ENCODE data around the gene RGL4.

The RGL4 gene

DNA sequence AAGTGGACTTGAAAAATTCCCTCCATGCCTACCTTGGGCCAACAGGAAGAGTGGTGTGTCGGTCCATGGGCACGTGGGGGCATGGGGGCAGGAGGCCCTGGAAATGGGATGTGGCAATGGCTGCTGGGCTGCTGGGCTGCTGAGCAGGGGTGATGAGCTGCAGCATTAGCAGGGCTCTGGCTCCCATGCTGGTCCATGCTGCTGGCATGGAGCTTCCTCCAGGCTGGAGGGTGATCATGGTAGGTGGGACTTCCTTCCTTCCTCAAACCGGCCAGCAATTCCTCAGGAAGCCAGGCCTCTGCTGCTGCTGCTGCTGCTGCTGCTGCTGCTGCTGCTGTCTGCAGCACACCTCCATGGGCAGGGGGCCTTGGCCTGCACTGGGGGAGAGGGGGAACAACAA is 4.3 kb downstream of the RGL4 start:
- DNase-seq (ENCODE audit: low read depth): no peak
- TF ChIP-seq, protein P1, sequence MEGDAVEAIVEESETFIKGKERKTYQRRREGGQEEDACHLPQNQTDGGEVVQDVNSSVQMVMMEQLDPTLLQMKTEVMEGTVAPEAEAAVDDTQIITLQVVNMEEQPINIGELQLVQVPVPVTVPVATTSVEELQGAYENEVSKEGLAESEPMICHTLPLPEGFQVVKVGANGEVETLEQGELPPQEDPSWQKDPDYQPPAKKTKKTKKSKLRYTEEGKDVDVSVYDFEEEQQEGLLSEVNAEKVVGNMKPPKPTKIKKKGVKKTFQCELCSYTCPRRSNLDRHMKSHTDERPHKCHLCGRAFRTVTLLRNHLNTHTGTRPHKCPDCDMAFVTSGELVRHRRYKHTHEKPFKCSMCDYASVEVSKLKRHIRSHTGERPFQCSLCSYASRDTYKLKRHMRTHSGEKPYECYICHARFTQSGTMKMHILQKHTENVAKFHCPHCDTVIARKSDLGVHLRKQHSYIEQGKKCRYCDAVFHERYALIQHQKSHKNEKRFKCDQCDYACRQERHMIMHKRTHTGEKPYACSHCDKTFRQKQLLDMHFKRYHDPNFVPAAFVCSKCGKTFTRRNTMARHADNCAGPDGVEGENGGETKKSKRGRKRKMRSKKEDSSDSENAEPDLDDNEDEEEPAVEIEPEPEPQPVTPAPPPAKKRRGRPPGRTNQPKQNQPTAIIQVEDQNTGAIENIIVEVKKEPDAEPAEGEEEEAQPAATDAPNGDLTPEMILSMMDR (IDR thresholded peaks at IDR 0.05; ENCODE audit: low read depth, low read length, missing control alignments): no peak
- H3K4me3 ChIP-seq (ENCODE audit: low read depth, low read length): no peak overlapping the region

- DNase-seq (ENCODE audit: low read depth): no peak
- H3K4me3 ChIP-seq (ENCODE audit: low read depth, low read length): no peak overlapping the region
- TF ChIP-seq, protein P1 (IDR thresholded peaks at IDR 0.05; ENCODE audit: low read depth, low read length, missing control alignments): no peak
Measured at GRCh38 chr22:23695571-23696325, 4.9 kb downstream of the RGL4 start.

DNA sequence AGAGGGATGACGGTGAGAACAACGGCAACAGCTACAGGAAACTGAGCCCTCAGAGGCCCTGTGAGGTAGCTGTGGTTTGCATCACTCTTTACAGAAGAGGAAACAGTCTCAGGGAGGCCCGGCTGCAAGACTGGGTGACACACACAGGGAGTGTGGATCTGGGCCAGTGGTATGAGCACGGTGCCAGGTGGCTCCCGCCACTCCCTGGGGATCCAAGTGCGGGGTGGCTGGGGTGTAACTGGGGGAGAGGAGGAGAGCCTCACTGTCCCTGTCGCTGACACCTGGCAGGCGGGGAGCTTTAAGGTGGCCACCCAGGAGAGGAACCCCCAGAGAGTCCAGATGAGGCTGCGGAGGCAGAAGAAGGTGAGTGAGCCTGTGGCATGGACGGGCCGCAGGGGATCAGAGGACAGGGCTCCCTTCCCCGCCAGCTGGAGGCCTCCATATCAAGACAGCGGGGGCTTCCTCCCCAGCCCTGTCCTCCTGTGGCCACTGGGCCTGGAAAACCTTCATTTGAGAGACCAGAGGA is 5.6 kb downstream of the RGL4 start:
- TF ChIP-seq, protein P1 (IDR thresholded peaks at IDR 0.05; ENCODE audit: low read depth, low read length, missing control alignments): no peak
- no peak overlapping the region for H3K4me3 ChIP-seq (ENCODE audit: low read depth, low read length)
- DNase-seq (ENCODE audit: low read depth): peak; percentile 37

- H3K4me3 ChIP-seq (ENCODE audit: low read depth, low read length): no peak overlapping the region
- no peak for DNase-seq (ENCODE audit: low read depth)
- TF ChIP-seq, protein P1 (IDR thresholded peaks at IDR 0.05; ENCODE audit: low read depth, low read length, missing control alignments): no peak
Measured at GRCh38 chr22:23697031-23697970, 6.5 kb downstream of the RGL4 start.

DNA sequence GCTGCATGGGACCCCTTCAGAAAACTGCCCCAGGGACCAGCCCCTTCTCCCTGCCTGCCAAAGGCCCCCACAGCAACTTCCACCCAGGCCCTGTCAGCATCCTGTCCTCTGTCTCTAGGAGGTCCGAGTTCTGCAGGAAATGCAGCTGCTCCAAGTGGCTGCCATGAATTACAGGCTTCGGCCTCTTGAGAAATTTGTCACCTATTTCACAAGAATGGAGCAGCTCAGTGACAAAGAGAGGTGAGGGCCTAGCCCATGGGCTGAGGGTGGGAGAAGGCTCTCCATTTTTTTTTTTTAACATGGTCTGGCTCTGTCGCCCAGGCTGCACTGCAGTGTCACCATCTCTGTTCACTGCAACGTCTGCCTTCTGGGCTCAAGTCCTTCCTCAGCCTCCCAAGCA is 7.3 kb downstream of the RGL4 start:
- TF ChIP-seq, protein P1 (IDR thresholded peaks at IDR 0.05; ENCODE audit: low read depth, low read length, missing control alignments): no peak
- no peak overlapping the region for H3K4me3 ChIP-seq (ENCODE audit: low read depth, low read length)
- DNase-seq (ENCODE audit: low read depth): no peak

DNA sequence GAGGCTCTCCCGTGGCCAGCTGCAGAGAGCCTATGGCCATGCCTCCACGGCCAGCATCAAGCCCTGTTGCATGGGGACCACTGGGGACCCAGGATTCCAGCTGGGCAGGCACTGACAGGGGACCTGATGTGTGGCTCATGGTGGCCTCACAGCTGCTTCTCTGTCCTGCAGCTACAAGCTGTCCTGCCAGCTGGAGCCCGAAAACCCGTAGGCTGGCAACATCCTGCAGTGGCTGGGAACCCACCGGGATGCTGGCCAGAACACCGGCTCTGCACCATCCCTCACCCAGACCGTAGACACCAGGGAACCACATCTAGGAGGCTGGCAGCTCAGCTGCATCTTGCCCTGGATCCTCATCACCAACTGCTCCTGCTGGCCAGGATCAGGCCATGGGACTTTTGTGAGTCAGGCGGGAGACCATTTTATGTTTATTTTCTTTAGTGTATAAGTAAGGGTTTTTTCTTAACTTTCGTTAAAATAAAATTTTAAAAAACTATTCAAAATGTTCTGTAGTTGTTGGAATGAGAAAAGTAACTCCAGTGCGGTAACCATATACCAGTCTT is 7.9 kb downstream of the RGL4 start:
- no peak for DNase-seq (ENCODE audit: low read depth)
- no peak overlapping the region for H3K4me3 ChIP-seq (ENCODE audit: low read depth, low read length)
- TF ChIP-seq, protein P1 (IDR thresholded peaks at IDR 0.05; ENCODE audit: low read depth, low read length, missing control alignments): no peak
